SK-N-MC (cell line): Measurements from ENCODE around the gene MFN1.

Source experiments
- EZH2 ChIP-seq: fragments of 200-600 bp; sonication (generic); IDR thresholded peaks from one replicate; pipeline ENCODE4 v1.6.1; 2017; ENCODE audit warnings: antibody characterized with exemption
- POLR2AphosphoS5 ChIP-seq: IDR thresholded peaks from 2 replicates; pipeline ENCODE4 v1.6.1; 2012; ENCODE audit warnings: mild to moderate bottlenecking, low read depth, low read length, borderline replicate concordance

DNA sequence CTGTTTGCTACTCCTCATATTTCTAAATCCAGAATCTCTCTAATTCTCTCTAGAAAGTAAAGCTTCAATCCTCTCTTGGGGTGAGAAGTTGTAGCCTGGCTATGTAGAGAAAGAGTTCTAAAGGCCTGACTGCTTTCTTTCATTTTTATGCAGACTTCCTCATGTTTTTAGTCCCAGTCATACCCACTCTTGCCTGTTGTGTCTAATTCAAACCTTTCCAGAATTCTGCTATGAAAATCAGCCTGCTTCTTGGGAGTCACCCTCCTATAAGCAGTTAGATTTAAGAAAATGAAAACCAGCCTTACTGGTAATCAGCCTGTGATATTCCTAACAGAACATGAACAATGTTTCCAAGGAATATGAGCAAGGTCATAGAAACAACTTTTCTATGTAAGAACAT lies 39.5 kb upstream of the MFN1 start:
- no peak for TF ChIP-seq EZH2
- no peak for TF ChIP-seq POLR2AphosphoS5
